Measurements from ENCODE around the gene MTRFR.

- TF ChIP-seq CTCF (IDR thresholded peaks at IDR 0.05) = no peak
- no peak for TF ChIP-seq POLR2A (IDR thresholded peaks at IDR 0.05)
Measured at GRCh38 chr12:123278101-123278627, 44.9 kb downstream of the MTRFR start.

Data from uterus (tissue), 2 donors.